Parathyroid adenoma (tissue), 2 donors: ENCODE data around the gene GGA1.

Experiments used
- H2AFZ ChIP-seq: fragments of 300-600 bp; sonication (generic); one replicate; pipeline ENCODE4 v1.7.0; 2017; ENCODE audit warnings: antibody characterized with exemption, mild to moderate bottlenecking
- H3K27ac ChIP-seq: fragments of 300-600 bp; sonication (generic); one replicate; pipeline ENCODE4 v1.7.0; 2017
- H3K27me3 ChIP-seq: fragments of 300-600 bp; sonication (generic); one replicate; pipeline ENCODE4 v1.7.0; 2017; ENCODE audit warnings: low read length; ENCODE audit not compliant: control insufficient read depth, insufficient read depth
- H3K36me3 ChIP-seq: fragments of 300-600 bp; sonication (generic); one replicate; pipeline ENCODE4 v1.7.0; 2017; ENCODE audit warnings: low read length; ENCODE audit not compliant: control insufficient read depth, insufficient read depth
- H3K4me1 ChIP-seq: fragments of 300-600 bp; sonication (generic); one replicate; pipeline ENCODE4 v1.7.0; 2017; ENCODE audit warnings: control low read depth
- H3K4me2 ChIP-seq: fragments of 300-600 bp; sonication (generic); one replicate; pipeline ENCODE4 v1.7.0; 2017; ENCODE audit warnings: low read length
- H3K4me3 ChIP-seq: fragments of 300-600 bp; sonication (generic); one replicate; pipeline ENCODE4 v1.7.0; 2017; ENCODE audit warnings: low read depth, low read length
- H3K79me2 ChIP-seq: fragments of 300-600 bp; sonication (generic); one replicate; pipeline ENCODE4 v1.7.0; 2017; ENCODE audit warnings: control low read depth
- H3K9ac ChIP-seq: fragments of 300-600 bp; sonication (generic); one replicate; pipeline ENCODE4 v1.7.0; 2017; ENCODE audit warnings: mild to moderate bottlenecking
- H3K9me3 ChIP-seq: fragments of 300-600 bp; sonication (generic); one replicate; pipeline ENCODE4 v1.7.0; 2017; ENCODE audit warnings: low read length; ENCODE audit not compliant: control insufficient read depth
- TF ChIP-seq, protein P1 (sequence below): fragments of 300-600 bp; sonication (generic); IDR thresholded peaks from one replicate; pipeline ENCODE4 v1.7.0; 2017; ENCODE audit warnings: antibody characterized with exemption, mild to moderate bottlenecking
- donor health status: primary hyperparathyroidism.

The GGA1 gene, protein sequence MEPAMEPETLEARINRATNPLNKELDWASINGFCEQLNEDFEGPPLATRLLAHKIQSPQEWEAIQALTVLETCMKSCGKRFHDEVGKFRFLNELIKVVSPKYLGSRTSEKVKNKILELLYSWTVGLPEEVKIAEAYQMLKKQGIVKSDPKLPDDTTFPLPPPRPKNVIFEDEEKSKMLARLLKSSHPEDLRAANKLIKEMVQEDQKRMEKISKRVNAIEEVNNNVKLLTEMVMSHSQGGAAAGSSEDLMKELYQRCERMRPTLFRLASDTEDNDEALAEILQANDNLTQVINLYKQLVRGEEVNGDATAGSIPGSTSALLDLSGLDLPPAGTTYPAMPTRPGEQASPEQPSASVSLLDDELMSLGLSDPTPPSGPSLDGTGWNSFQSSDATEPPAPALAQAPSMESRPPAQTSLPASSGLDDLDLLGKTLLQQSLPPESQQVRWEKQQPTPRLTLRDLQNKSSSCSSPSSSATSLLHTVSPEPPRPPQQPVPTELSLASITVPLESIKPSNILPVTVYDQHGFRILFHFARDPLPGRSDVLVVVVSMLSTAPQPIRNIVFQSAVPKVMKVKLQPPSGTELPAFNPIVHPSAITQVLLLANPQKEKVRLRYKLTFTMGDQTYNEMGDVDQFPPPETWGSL

GRCh38 chr22:37608477-37609239, at the start of gene GGA1:
Gene GGA1 (plus strand): TSS chr22:37608834. CDS start chr22:37608861, 27 bp downstream.
- peak within 1 kb of the TSS; percentile 76 for H3K4me3 ChIP-seq
- H3K27me3 ChIP-seq = no peaks in the 10 kb centered on the region
- H3K36me3 ChIP-seq = no peaks in the 10 kb centered on the region
- TF ChIP-seq, protein P1, sequence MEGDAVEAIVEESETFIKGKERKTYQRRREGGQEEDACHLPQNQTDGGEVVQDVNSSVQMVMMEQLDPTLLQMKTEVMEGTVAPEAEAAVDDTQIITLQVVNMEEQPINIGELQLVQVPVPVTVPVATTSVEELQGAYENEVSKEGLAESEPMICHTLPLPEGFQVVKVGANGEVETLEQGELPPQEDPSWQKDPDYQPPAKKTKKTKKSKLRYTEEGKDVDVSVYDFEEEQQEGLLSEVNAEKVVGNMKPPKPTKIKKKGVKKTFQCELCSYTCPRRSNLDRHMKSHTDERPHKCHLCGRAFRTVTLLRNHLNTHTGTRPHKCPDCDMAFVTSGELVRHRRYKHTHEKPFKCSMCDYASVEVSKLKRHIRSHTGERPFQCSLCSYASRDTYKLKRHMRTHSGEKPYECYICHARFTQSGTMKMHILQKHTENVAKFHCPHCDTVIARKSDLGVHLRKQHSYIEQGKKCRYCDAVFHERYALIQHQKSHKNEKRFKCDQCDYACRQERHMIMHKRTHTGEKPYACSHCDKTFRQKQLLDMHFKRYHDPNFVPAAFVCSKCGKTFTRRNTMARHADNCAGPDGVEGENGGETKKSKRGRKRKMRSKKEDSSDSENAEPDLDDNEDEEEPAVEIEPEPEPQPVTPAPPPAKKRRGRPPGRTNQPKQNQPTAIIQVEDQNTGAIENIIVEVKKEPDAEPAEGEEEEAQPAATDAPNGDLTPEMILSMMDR = no peak
- H3K4me1 ChIP-seq = peaks cover 3% of the 10 kb centered on the region
- H3K9me3 ChIP-seq = no peaks in the 10 kb centered on the region
- no peaks in the 10 kb centered on the region for H3K79me2 ChIP-seq
- H2AFZ ChIP-seq = peak within 1 kb of the TSS; percentile 78
- H3K27ac ChIP-seq = peak within 1 kb of the TSS; percentile 97
- H3K4me2 ChIP-seq = peak within 1 kb of the TSS; percentile 84
- H3K9ac ChIP-seq = peak within 1 kb of the TSS; percentile 35

DNA sequence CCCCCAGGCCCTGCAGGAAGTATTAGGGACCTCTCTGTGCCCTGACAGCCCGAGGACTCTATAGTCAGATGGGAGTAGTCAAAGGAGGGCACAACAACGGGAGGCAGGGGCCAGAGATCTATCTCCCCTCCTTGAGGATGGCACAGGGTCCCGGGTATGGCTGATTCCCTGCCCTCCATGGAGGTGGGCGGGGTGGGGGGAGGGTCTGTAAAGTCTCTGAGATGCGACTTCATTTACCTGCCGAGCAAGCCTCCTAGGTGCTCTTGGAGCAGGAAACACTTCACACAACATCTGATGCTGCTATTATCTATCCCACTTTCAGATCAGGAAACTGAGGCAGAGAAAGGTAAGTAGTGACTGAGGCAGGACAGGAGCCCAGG, 49.1 kb upstream of the GGA1 start:
- Histone ChIP-seq H3K4me2 (peak overlapping the region; percentile 76), H3K9ac (no peak overlapping the region), H3K4me1 (peaks cover 8% of the 10 kb centered on the region), H3K4me3 (peak overlapping the region; percentile 56), H3K27me3 (no peaks in the 10 kb centered on the region), H3K27ac (peak overlapping the region; percentile 76), H3K36me3 (no peaks in the 10 kb centered on the region), H2AFZ (peak overlapping the region; percentile 69), H3K9me3 (no peaks in the 10 kb centered on the region), H3K79me2 (no peaks in the 10 kb centered on the region)
- TF ChIP-seq, protein P1 = no peak

GRCh38 chr22:37559901-37560607, 48.6 kb upstream of the GGA1 start, which contains the start of gene CDC42EP1:
Gene CDC42EP1 (plus strand): TSS chr22:37560480. CDS start chr22:37566350, 5,870 bp downstream.
- no peaks in the 10 kb centered on the region for H3K9me3 ChIP-seq
- peak within 1 kb of the TSS; percentile 88 for H3K4me3 ChIP-seq
- TF ChIP-seq, protein P1 = no peak
- peak within 1 kb of the TSS; percentile 69 for H2AFZ ChIP-seq
- H3K36me3 ChIP-seq = no peaks in the 10 kb centered on the region
- H3K4me2 ChIP-seq = peak within 1 kb of the TSS; percentile 79
- H3K27me3 ChIP-seq = no peaks in the 10 kb centered on the region
- peaks cover 8% of the 10 kb centered on the region for H3K4me1 ChIP-seq
- H3K79me2 ChIP-seq = no peaks in the 10 kb centered on the region
- no peak within 1 kb of the TSS for H3K9ac ChIP-seq
- peak within 1 kb of the TSS; percentile 79 for H3K27ac ChIP-seq

GRCh38 chr22:37560608-37561211, 47.9 kb upstream of the GGA1 start:
- Histone ChIP-seq H3K27ac (peak overlapping the region; percentile 79), H2AFZ (peak overlapping the region; percentile 56), H3K27me3 (no peaks in the 10 kb centered on the region), H3K4me2 (peak overlapping the region; percentile 79), H3K4me3 (peak overlapping the region; percentile 88), H3K36me3 (no peaks in the 10 kb centered on the region), H3K4me1 (peaks cover 8% of the 10 kb centered on the region), H3K79me2 (no peaks in the 10 kb centered on the region), H3K9ac (no peak overlapping the region), H3K9me3 (no peaks in the 10 kb centered on the region)
- TF ChIP-seq, protein P1 = no peak
